GM21447 (cell line): ENCODE data around the gene FHIT.

Experiments
- ATAC-seq: cut with Tn5 transposase; IDR thresholded peaks from one replicate; pipeline ENCODE4 v1.9.1; 2021; ENCODE audit not compliant: unreplicated experiment

Gene FHIT

DNA sequence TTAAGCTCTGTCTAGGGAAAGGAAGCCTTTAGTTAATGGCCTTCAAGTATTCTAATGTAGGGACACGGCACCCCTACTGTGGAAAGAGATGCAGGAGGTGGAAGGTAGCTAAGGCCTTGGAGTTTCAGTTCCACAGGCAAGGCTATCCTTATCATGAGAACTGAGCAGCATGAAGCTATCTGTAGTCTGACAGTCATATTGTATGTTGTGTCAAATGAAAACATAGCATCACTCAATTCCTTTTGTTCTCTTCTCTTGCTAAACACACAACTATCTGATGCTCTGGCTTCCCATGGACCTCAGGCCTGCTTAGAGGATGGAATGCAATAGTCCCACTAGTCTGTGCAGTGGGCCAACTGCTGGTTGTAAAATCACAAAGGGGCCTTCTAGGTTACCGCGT is 380.9 kb downstream of the FHIT start:
- ATAC-seq, result no peak

DNA sequence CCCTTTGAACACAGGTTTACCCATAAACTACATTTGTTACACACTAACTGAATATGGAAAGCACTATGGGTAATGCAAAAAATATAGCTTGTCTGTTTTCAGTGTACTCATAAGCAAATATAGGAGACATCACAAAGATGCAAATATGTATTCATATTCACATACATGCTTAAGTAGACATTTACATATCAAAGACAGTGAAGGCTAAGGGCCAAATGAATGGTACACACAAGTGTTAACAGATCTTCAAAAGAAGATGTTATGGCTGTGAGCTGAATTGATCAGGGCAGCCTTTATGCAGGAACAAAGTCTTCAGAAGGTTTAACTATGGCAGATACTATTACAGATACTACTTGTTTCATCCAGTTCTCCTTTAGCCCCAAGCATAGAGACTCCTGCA is 384.1 kb downstream of the FHIT start:
- no peak for ATAC-seq

DNA sequence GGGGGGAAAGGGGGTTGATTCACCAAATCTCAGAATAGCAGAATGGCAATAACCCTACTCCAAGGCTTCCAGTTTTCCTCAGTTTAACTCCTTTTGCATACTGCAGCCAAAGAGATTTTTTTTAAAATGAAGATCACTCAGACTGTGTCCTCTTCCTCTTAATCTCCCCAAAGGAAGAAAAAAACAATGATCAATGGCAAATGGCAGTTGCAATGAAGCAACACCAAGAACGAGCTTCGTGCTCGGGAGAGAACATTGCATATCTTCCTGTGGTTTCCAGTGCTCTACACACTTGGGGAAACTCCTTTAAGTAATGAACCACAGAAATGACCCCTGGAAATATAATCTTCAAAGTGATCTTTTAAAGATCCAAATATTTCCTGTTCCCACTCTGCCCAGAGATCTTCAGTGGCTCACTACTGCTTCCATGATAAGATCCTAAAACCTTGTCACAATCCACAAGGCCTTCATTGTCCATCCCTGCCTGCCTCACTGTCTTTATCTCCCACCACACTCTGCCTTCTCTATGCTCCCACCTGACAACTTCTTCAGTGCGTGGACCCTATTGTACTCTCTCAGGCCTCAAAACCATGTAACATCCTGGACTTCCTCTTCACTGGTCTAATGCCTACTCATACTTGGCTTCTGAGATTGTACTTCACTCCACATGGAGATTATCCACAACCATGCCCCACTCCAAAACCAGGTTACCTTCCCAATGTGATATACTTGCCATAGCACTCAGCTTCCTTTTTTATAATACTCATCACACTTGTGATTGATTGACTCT is 394.8 kb downstream of the FHIT start:
- no peak for ATAC-seq

DNA sequence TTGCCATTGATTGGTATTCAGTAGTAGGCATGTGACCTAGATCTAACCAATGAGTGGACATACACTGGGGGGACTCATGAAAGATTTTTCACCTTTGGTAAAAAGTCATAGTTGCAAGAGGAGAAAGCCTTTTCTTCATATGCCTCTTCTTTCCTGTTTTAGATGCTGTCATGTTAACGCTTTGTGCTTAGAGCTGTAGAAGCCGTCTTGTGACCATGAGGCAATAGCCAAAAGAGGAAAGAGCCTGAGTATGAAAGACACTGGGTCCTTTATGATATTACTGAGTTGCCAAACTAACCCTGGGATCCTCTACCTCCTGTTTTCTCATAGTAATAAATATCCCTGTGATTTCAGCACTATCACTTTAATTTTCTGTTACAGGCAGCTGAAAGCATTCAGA is 396.0 kb downstream of the FHIT start:
- no peak for ATAC-seq

DNA sequence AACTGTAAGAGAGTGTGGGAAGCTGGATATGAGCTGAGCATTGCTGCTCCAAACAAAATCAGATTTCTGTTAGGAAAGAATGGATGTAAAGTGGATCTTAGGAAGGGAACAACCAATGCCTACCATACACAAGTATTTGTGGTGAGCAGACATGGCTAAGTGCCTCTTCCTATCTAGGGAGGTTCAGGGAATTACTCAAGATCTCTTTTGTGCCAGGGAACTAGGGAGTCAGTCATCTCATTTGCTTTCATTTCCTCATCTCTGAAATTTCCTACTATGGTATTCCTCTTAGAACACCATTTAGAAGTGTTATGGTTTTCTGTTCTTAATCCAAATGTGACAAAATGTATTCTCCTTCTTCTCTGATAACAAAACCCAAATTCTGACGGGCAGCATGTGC is 396.5 kb downstream of the FHIT start:
- ATAC-seq, result no peak

DNA sequence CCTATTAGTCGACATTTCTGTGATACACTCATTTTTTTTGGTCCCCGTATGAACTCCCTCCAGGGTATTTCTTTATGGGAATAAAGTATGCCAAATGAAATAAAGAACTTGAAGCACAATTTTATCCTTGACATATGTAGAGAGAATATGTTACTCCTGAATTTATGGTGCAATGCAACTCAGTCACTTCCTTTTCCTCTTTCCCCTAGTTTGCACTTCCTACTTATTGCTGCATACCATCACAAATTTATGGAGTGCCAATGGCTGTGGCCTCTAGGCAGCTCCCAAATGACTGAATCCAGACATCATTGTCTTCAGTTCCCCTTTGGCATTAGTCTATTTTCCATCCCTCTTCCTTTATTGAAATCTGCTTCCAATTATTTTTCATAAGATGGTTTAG is 403.5 kb downstream of the FHIT start:
- ATAC-seq, result no peak

DNA sequence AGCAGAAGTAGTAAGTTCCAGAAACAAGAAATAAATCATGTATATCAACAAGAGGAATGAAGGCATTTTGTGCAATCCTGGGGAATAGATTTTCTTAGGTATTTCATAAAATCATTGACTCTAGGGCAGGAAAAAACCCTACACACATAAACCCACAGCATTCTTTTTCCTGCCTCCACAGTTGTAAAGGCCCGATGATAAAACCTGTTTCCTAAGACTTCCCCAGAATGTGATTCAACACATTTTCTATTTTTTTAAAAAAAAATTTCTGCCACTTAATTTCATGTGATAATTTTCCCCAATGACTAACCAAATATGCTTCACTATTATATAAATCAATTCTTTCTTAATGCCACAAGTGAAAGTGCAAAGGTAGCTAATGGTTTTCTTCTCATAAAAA is 407.0 kb downstream of the FHIT start:
- no peak for ATAC-seq

DNA sequence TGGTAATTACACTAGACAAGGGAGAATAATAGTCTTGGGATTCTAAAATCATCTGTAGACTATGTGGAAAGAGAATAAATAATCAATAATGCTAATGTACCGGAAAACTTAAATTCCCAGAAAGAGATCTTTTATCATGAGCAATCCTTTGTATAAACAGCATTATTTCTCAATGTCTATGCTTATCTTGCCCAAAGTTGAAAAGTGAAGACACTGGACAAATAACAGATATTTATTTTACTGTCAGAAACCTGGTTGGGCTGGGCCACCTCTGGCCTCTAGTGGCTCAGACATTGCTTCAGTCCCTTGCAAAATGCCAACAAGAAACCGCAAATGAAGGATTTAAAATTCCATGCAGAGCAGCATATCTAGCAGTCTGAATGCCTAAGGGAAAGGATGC is 409.9 kb downstream of the FHIT start:
- no peak for ATAC-seq

DNA sequence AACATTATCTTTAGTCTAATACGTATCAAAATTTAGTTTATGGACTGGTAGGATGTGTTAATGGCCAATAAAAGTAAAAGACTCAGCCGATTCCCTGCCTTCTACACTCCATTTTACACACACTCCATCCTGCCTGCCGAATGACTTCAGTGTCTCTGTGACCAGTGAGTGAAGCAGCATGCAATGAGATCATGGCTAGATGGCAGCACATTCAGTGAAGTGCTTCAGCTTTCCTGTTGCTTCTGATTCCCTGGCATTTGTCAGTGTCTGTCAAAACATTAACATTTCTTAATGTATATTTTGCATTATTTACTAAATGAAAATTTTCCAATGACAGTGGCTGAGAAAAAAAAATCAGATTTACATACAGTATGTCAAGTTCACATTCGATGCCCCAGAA is 412.0 kb downstream of the FHIT start:
- ATAC-seq, result no peak

DNA sequence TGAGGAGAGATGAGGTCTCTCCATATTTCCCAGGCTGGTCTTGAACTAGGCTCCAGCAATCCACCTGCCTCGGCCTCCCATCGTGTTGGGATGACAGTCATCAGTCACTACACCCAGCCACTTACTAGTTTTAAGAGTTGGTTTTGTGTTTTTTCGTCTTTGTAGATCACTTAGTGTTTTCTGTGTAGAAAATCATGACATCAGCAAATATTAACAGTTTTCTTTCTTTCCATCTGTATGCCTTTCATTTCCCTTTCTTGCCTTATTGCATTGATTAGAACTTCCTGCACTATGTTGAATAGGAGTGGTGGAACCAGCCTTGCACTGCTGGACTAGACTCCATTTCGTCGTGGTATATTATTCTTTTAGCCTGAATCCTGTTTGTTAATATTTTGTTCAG is 415.5 kb downstream of the FHIT start:
- ATAC-seq, result no peak

DNA sequence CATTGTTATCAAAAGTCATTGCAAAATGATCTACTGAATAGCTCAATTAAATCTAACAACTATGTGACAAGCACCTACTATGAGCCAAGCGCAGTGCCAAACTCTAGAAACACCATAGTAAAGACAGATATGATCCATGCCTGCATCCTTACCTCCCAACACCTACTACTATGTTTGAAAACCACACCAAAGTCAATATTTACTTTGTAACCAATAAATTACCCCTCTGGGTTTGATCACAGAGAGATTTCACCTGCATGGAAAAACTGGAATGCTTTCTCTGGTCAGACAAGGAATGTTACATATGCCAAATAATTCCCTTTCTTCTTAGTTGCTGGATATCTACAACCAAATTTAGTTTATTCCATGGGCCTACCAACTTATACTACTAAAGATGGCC is 422.2 kb downstream of the FHIT start:
- no peak for ATAC-seq

DNA sequence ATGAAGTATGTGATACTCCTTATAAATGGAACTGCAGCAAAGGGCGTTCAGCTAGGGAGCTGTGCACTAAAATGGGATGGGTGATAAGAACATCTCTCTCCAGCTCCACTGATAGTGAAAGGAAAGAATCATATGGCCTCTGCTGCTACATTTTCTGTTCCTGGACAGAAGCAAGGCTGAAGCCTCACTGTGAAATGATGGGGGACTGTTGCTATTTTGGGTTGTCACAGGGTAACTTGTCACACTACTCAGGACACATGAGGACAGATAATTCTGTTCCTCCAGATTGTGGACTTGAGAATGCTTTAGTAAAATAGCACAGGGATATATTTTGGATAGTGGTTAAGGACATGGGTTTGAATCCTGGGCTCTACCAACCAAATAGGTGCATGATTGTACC is 423.6 kb downstream of the FHIT start:
- ATAC-seq, result no peak

DNA sequence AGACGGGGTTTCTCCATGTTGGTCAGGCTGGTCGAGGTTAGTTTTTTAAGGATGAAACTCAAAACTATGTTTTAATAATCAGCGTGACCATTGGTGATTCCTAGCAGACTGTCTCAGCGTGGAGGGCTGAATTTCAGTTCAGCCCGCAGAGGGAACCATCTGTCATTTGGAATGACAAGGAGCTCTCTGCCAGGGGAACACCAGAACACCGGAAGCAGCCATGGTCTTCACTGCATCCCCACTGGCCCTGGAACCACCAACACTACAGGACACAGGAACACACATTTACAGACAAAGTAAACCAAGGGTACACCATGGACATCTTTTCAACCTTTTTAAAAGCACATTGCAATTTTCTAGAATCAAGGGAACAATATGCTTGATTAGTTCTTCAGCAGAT is 424.7 kb downstream of the FHIT start:
- no peak for ATAC-seq

DNA sequence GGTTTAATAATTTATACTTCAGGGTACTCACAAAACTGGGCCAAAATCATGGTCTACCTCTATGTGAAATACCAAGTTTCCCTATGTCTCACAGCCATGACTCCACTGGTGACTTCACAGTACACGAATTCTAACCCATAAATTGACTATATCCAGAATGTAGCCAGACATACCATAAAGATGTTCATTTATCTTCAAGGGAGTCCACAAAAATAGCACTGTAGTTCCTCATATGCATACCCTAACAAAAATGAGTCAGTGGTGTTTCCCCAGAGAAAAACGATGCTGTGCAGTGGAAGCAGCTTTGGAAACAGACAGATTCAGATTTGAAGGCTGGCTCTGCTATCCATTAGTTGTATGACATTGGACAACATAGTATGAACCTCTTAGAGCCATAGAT is 438.8 kb downstream of the FHIT start:
- ATAC-seq, result peak; percentile 51

DNA sequence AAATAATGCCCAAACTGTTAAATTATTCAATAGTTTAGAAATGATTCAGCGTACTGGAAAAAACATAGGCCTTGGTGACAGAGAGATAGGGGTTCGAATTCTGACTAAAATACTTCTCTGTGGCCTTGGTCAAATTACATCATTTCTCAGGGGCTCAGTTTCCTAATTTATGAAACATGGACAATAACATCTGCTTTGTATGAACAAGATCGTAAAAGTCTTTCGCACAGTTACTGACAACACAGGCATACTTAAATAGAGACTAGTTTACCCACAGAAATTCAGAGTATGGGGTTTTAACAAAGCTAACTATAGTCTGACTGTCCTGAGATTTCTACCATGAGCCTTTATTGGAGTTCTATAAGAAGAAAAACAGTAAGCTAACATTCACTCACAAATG is 440.4 kb downstream of the FHIT start:
- ATAC-seq, result no peak

DNA sequence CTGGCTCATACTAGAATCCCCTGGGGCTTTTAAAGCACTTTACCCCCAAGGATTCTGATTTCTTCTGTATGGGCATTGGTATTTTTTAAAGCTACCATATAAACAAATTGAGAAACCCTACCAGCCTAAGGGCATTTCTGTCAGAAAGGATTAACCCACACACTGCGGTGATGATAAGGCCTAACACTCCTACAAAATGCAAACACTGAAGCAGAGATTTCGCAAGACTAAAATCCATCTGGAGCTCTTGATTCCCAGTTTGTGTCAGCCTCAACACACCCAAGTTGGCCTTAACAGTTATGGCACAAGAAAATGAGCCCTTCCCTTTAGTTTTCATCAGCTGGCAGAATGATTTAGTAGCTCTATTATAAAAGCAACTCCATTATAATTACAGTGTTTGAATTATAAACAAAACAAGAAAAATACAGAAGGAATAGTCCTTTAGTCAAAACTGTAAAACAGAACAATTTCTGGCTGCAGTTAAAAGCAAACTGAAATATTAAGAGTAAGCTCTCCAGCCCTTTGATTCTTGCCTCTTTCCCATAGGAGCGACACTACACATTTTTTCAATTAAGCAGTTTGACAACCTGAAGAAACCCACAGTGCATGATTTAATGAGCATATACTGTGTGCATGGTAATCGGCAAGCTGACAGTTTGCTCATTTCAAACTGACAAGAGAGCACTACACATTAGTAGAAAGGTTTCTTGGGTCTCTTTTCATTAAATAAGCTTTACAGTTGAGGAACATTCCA is 441.2 kb downstream of the FHIT start:
- no peak for ATAC-seq

DNA sequence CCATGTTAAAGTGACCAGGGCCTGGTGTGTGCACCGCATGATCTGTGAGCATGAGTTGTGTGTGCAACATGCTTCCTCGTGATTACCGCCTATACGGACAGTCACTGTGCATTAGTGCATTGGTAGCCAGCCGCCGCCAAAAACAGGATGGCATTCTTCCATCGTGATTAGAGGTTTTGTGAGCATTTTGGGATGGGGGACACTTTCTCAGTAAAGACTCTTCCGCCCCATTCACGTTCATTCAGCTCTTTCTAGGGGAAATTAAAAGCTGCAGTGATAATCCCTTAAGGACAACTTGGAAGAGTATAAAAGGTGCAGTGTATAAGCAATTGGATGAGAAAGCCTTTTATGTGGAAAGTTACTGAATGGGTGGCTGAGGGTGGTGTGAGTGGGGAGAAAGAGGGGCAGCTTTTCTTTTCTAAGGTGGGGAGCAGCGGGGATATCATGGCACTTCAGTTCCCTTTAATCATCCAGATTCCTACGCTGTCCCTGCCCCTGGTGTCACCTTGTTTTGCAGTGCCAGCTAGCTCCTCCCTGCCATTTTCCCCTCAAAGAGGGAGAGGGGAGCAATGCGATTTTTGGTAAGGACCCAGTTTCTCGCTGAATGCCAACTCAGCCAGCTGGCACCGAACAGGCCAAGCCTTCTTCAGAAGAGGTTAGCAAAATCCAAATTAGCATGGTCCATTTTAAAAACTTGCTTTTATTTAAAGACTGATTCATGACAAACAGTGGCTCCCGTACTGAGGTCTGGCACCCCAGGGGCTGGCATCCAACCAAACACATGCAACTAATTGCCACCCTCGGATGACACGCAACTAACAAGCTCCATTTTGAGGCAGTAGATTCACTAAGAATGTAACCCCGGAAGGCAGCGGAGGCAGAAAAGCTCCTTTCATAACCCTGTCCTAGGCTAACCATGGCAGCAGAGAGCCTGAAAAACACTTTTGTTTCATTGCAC is 447.8 kb downstream of the FHIT start:
- no peak for ATAC-seq

DNA sequence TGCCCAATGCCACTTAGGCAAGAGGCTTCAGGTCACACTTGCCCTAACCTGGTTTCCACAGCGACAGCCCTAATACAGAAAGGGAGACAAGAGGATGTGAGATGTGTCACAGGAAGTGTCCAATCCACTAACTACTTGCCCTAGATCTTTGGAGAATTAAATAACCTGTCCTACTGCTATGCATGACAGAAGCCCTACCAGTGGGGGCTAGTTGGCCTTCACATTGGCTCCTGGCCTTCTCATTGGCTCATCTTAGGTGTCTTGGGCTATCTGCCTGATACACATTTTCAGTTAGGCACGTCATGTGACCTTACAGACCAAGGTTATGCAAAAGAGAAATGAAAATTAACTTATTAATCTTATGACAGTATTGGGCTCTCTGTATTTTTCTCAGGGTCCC is 449.9 kb downstream of the FHIT start:
- no peak for ATAC-seq

DNA sequence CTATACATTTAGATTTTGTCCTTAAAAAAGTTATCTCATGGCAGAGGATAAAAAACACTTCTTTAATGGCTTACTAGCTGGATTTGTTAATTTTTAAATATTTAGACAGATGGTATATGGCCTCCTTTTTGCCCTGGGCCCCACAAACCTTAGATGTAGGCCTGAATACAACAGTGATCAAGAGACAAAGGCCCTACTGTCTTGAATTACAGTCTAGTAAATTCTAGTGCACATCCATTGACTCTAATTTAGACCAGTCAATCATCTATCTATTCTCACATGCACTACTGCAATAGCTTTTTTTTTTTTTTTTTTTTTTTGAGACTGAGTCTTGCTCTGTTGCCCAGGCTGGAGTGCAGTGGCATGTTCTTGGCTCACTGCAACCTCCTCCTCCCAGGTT is 452.8 kb downstream of the FHIT start:
- no peak for ATAC-seq

DNA sequence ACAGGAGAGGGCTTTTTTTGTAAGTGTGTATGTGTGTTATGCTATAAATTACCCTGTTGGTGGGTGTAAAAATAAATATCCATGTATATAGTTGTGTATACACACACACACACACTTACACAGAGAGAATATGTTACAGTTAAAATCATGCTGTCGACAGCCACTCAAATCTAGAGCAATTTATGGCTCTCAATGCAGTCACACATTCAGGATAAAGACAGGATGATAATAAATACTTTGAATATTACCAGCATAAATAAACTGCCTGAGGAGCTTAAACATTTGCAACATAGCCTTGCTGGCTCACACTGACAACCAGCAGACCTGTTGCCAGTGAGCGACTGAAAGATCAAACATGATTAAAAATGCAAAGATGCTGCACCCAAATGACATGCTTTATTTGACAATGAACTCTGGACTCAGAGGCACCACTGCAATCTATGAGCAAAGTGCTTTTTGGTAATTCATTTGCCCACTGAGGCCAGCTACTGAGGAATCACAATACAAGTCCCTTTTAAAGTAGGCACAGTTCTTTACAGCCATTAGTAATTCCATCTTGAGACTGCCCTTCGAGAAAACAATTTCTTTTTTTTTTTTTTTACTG is 458.9 kb downstream of the FHIT start:
- ATAC-seq, result no peak

DNA sequence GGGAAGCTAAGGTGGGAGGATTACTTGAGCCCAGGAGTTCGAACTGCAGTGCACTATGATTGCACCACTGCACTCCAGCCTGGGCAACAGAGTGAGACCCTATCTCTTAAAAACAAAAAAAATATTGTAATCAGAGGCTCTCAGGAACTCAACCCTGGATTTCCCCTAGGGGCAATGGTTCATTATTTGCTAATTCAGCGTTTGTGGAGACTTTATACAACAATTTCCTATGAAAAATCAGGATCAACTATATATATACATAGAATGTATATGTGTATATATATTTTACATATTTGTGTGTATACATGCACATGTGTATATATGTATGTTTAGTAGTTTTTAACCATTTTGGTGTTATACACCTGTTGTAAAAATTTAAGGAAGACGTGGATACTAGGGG is 463.1 kb downstream of the FHIT start:
- ATAC-seq, result no peak
